GM21360 (cell line): Measurements from ENCODE around the gene MRPL3.

Source experiments
- ATAC-seq: cut with Tn5 transposase; IDR thresholded peaks from one replicate; pipeline ENCODE4 v1.9.1; 2021; ENCODE audit warnings: mild to moderate bottlenecking, moderate library complexity; ENCODE audit not compliant: unreplicated experiment

The MRPL3 gene

GRCh38 chr3:131421301-131421700, 81.5 kb downstream of the MRPL3 start:
- no peak for ATAC-seq

- ATAC-seq, result no peak
Measured at GRCh38 chr3:131417751-131418150, 85.0 kb downstream of the MRPL3 start.
